HG03060 (cell line): Measurements from ENCODE around the gene ANKRD63.

Source experiments
- ATAC-seq: cut with Tn5 transposase; IDR thresholded peaks from one replicate; pipeline ENCODE4 v1.9.1; 2021; ENCODE audit warnings: low read depth, moderate number of reproducible peaks; ENCODE audit not compliant: unreplicated experiment

Gene ANKRD63

GRCh38 chr15:40264321-40265153, 18.3 kb downstream of the ANKRD63 start:
- ATAC-seq, result no peak

DNA sequence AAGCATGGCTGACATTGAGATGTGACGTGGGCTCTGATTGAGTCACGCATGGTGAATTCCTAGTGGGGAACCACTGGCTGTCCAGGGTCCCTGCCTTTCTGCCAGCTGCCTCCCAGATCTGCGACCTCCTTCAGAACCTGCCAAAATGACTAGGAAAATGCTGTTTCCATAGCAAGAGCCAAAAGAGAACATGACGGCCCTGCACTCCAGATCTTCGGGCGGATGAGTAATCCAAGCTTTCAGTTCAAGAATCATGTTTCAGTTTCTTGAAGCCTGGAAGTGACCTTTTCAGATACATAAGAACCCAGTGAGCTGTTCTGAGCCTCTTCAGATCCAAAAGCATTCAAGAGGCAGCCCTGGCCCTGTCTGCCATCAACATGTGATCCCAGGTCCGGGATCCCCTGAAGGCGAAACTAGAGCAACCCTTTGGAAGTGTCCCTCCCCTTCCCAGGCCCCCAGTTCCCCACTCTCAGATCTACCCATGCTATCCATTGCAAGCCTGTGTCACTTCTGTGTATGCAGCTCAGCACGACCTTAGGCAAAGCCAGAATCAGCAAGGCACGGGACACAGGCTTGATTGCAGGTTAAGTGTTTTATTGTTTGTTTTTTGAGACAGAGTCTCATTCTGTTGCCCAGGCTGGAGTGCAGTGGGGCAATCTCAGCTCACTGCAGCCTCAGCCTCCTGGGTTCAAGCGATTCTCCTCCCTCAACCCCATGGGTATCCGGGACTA, 19.7 kb downstream of the ANKRD63 start:
- no peak for ATAC-seq

GRCh38 chr15:40259021-40259420, 23.8 kb downstream of the ANKRD63 start:
- no peak for ATAC-seq

DNA sequence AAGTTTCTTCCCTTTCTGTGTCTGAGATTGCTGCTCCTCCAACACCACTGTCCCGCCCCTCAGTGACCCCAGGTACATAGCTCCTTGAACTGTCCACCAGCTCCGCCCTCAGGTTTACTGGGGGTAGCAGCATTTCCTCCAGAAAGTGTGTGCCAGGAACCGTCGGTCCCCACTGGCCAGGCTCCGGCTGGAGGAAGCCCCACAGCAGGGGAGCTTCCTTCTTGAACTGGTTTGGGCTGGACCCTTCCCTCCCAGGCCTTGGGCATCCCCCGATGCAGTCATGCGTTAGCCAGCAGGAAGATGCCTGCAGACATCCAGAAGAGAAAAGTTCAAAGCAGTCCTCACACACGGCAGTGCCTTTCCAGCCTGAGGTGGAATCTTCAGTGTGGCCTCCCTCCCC, 24.3 kb downstream of the ANKRD63 start:
- no peak for ATAC-seq

- ATAC-seq, result no peak
These were observed 25.0 kb downstream of the ANKRD63 start for GRCh38 chr15:40257656-40258450.

GRCh38 chr15:40256638-40257235, 26.1 kb downstream of the ANKRD63 start:
- ATAC-seq, result no peak

DNA sequence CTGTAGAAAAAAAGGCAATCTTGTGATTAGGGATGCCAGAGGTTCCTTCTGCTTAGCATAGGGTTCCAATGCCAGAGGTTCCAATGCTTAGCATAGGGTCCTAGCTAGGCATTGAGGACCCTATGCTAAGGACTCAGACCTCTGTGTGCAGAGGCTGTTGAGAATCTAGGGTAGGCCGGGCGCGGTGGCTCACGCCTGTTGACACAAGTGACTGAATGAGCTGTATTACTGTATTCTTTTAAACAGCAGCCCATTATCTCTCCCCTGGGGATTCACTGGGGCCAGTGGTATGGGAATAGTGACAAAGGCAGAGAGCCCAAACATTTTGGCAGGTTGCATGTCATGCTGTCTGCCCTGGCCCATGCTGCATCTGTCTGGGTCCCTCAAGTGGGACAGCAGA, 27.8 kb downstream of the ANKRD63 start:
- ATAC-seq, result no peak

- ATAC-seq, result no peak
These were observed 28.4 kb downstream of the ANKRD63 start for GRCh38 chr15:40254452-40254851.

DNA sequence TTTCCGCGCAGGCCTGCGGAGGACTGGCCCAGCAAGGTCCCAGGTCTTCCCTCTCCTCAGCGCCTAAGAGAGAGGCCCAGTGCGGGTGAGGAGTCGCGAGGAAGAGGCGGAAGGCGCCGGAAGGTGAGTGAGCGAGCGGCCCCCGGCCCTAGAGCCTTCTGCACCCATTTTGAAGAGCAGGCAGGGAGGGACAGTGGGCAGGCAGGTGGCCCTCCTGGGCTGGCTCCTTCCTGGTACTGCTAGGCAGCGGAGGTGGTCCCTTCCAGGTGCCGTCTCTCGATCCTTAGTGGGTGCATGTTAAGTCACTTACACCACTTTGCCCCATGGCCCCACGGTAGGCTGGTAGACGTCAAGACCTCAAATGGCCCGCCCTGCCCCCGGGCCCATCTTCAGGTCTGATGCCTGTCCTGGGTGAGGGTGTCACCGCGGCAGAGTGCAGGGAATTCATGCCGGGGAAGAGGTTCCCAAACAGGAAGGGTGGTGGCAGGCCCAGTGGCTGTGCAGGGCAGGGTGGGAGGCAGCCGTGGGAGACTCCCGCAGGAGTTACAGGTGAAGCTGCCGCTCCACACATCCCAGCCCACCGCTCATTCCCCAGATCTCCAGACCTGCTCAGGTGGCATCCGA, 29.6 kb downstream of the ANKRD63 start:
- no peak for ATAC-seq

GRCh38 chr15:40252438-40253166, 30.3 kb downstream of the ANKRD63 start:
- ATAC-seq, result no peak

DNA sequence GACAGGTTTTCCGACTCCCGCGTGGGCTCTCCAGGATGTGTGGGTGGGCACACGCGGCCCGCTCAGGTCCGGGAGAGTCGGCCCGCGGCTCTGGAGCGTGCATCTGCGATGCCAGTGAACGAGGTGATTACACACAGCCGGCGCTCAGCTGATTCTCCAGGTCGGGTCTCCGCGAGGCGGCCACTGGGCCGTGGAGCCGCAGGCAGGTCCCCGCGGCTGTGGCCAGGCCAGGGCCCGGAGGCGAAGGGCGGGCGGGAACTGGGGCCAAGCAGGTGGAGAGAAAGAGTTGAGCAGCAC, 30.8 kb downstream of the ANKRD63 start:
- ATAC-seq, result no peak

GRCh38 chr15:40251486-40252140, 31.3 kb downstream of the ANKRD63 start:
- ATAC-seq, result no peak

GRCh38 chr15:40250771-40251483, 31.9 kb downstream of the ANKRD63 start:
- no peak for ATAC-seq

GRCh38 chr15:40250304-40250656, 32.6 kb downstream of the ANKRD63 start:
- no peak for ATAC-seq

GRCh38 chr15:40249477-40250303, 33.2 kb downstream of the ANKRD63 start:
- no peak for ATAC-seq

- no peak for ATAC-seq
These were observed 34.7 kb downstream of the ANKRD63 start for GRCh38 chr15:40248006-40248783.

GRCh38 chr15:40247406-40247971, 35.4 kb downstream of the ANKRD63 start:
- ATAC-seq, result no peak
